Measurements from ENCODE around the gene PRKCA. TPM values are rescaled to one million over a fixed set of nuclear protein-coding genes. Genes with fewer than 3 reads are reported as not detected.

Gene PRKCA
- total and polyA plus RNA-seq, 2 of the 13 experiments (the other 11 are each of a cell fraction or from before 2014, with no cell fraction given): 18.5 to 21.5 TPM

GRCh38 chr17:66451188-66452149, 149.1 kb downstream of the PRKCA start (continued):
- TF ChIP-seq PAXIP1 (CRISPR knock-in tag; conservative IDR thresholded peaks at IDR 0.05): peak; percentile 86
- 0 out of 2 replicates have a peak, but pooled peaks have one; percentile 51 for TF ChIP-seq ZBTB25 (CRISPR knock-in tag; IDR thresholded peaks at IDR 0.05)
- TF ChIP-seq REXO4 (CRISPR knock-in tag; IDR thresholded peaks at IDR 0.05; ENCODE audit: borderline replicate concordance): no peak
- no peak for TF ChIP-seq ZNF607 (CRISPR knock-in tag; IDR thresholded peaks at IDR 0.05; ENCODE audit: borderline replicate concordance)
- peak; percentile 20; the same call in 1 of the 2 replicates for TF ChIP-seq ZNF501 (CRISPR knock-in tag; IDR thresholded peaks at IDR 0.05)
- peak; percentile 23; the same call in 1 of the 2 replicates for TF ChIP-seq MAX (IDR thresholded peaks at IDR 0.05)
- no peak for TF ChIP-seq ZNF225 (CRISPR knock-in tag; IDR thresholded peaks at IDR 0.05)
- TF ChIP-seq CSRNP2 (CRISPR knock-in tag; conservative IDR thresholded peaks at IDR 0.05; ENCODE audit: low read depth): no peak
- TF ChIP-seq SP5 (CRISPR knock-in tag; IDR thresholded peaks at IDR 0.05; ENCODE audit: borderline replicate concordance, low read depth): peak; percentile 88
- no peak for TF ChIP-seq ZNF713 (CRISPR knock-in tag; IDR thresholded peaks at IDR 0.05)
- TF ChIP-seq KDM5B (CRISPR knock-in tag; IDR thresholded peaks at IDR 0.05; ENCODE audit: borderline replicate concordance): peak; percentile 44; the same call in 1 of the 2 replicates
- TF ChIP-seq ZNF567 (CRISPR knock-in tag; IDR thresholded peaks at IDR 0.05; ENCODE audit: borderline replicate concordance): no peak; the same call in 1 of the 2 replicates
- TF ChIP-seq RELA (CRISPR knock-in tag; IDR thresholded peaks at IDR 0.05): no peak
- peak; percentile 72; the same call in 1 of the 2 replicates for TF ChIP-seq ZNF557 (CRISPR knock-in tag; IDR thresholded peaks at IDR 0.05)
- TF ChIP-seq ZNF326 (CRISPR knock-in tag; IDR thresholded peaks at IDR 0.05; ENCODE audit: borderline replicate concordance): no peak
- peak; percentile 19; the same call in 1 of the 2 replicates for TF ChIP-seq ZNF281 (CRISPR knock-in tag; IDR thresholded peaks at IDR 0.05; ENCODE audit: borderline replicate concordance)

All from HepG2 (cell line).